ENCODE results near the gene FAM131A. TPM values are rescaled to one million over a fixed set of nuclear protein-coding genes. Genes with fewer than 3 reads are reported as not detected.

FAM131A gene
- total and polyA plus RNA-seq, 2 experiments from 2014 or later, result 12.2 to 12.6 TPM

GRCh38 chr3:184328516-184328915, 8.9 kb upstream of the FAM131A start:
- H3K9me3 ChIP-seq (ENCODE audit: low read depth), result no peaks in the 10 kb centered on the region
- no peak overlapping the region for H3K27ac ChIP-seq

GRCh38 chr3:184332370-184333090, 4.9 kb upstream of the FAM131A start:
- Histone ChIP-seq H2AFZ (no peak overlapping the region), H3K27me3 (no peaks in the 10 kb centered on the region), H3K79me2 (peaks cover 19% of the 10 kb centered on the region), H3K4me1 (ENCODE audit: insufficient read depth) (peaks cover 11% of the 10 kb centered on the region), H3K9me2 (replicated peaks; ENCODE audit: insufficient read depth) (no peaks in the 10 kb centered on the region), H3K36me3 (replicated peaks; ENCODE audit: insufficient read depth, low read depth) (no peaks in the 10 kb centered on the region), H3K4me3 (no peak overlapping the region), H3K27ac (peak overlapping the region; percentile 100), H3K9me3 (ENCODE audit: low read depth) (no peaks in the 10 kb centered on the region), H3K4me2 (no peak overlapping the region), H4K20me1 (ENCODE audit: insufficient read depth, poor library complexity, severe bottlenecking) (peaks cover 31% of the 10 kb centered on the region)
- WGBS (ENCODE audit: low lambda C conversion rate, missing lambda C conversion rate), result 82% methylated on average over 10 of the region's 10 CpGs
- DNase-seq (ENCODE audit: low spot score), result no peak
- no peak for TF ChIP-seq CTCF (IDR thresholded peaks at IDR 0.05; ENCODE audit: poor library complexity)
- no peak for TF ChIP-seq EZH2 (IDR thresholded peaks at IDR 0.05; ENCODE audit: borderline replicate concordance)
- no peak for TF ChIP-seq EZH2phosphoT487 (IDR thresholded peaks at IDR 0.05; ENCODE audit: low read depth, severe bottlenecking, unreplicated experiment)

More at GRCh38 chr3:184328516-184328915, 8.9 kb upstream of the FAM131A start:
- Histone ChIP-seq H3K36me3 (replicated peaks; ENCODE audit: insufficient read depth, low read depth) (no peaks in the 10 kb centered on the region), H3K4me2 (no peak overlapping the region), H3K4me3 (no peak overlapping the region), H3K4me1 (ENCODE audit: insufficient read depth) (no peaks in the 10 kb centered on the region), H3K9me2 (replicated peaks; ENCODE audit: insufficient read depth) (no peaks in the 10 kb centered on the region), H3K27me3 (no peaks in the 10 kb centered on the region), H2AFZ (no peak overlapping the region), H3K79me2 (peaks cover 15% of the 10 kb centered on the region), H4K20me1 (ENCODE audit: insufficient read depth, poor library complexity, severe bottlenecking) (peaks cover 29% of the 10 kb centered on the region)
- 50% methylated on average over 3 of the region's 3 CpGs for WGBS (ENCODE audit: low lambda C conversion rate, missing lambda C conversion rate)
- DNase-seq (ENCODE audit: low spot score), result no peak
- TF ChIP-seq CTCF (IDR thresholded peaks at IDR 0.05; ENCODE audit: poor library complexity) (no peak), EZH2 (IDR thresholded peaks at IDR 0.05; ENCODE audit: borderline replicate concordance) (no peak), EZH2phosphoT487 (IDR thresholded peaks at IDR 0.05; ENCODE audit: low read depth, severe bottlenecking, unreplicated experiment) (no peak)

GRCh38 chr3:184333190-184333589, 4.2 kb upstream of the FAM131A start:
- no peak for DNase-seq (ENCODE audit: low spot score)
- 95% methylated on average over 6 of the region's 6 CpGs for WGBS (ENCODE audit: low lambda C conversion rate, missing lambda C conversion rate)
- peaks cover 31% of the 10 kb centered on the region for H4K20me1 ChIP-seq (ENCODE audit: insufficient read depth, poor library complexity, severe bottlenecking)
- no peaks in the 10 kb centered on the region for H3K9me2 ChIP-seq (replicated peaks; ENCODE audit: insufficient read depth)
- H3K36me3 ChIP-seq (replicated peaks; ENCODE audit: insufficient read depth, low read depth), result no peaks in the 10 kb centered on the region
- peaks cover 25% of the 10 kb centered on the region for H3K79me2 ChIP-seq
- H3K9me3 ChIP-seq (ENCODE audit: low read depth), result no peaks in the 10 kb centered on the region
- no peaks in the 10 kb centered on the region for H3K27me3 ChIP-seq
- H2AFZ ChIP-seq, result no peak overlapping the region
- H3K4me2 ChIP-seq, result no peak overlapping the region
- peaks cover 12% of the 10 kb centered on the region for H3K4me1 ChIP-seq (ENCODE audit: insufficient read depth)
- TF ChIP-seq EZH2 (IDR thresholded peaks at IDR 0.05; ENCODE audit: borderline replicate concordance) (no peak), EZH2phosphoT487 (IDR thresholded peaks at IDR 0.05; ENCODE audit: low read depth, severe bottlenecking, unreplicated experiment) (no peak), CTCF (IDR thresholded peaks at IDR 0.05; ENCODE audit: poor library complexity) (no peak)
- H3K27ac ChIP-seq, result peak overlapping the region; percentile 100
- H3K4me3 ChIP-seq, result no peak overlapping the region

All from hepatocyte (in vitro differentiated cells).